CD4-positive, alpha-beta T cell (primary cell): Measurements from ENCODE around the gene STX8. TPM values are rescaled to one million over a fixed set of nuclear protein-coding genes. Genes with fewer than 3 reads are reported as not detected.

Source experiments
- ATAC-seq: fragments of 200-7000 bp; cut with Tn5 transposase; one replicate; pipeline ENCODE4 v1.10.0; 2022; ENCODE audit warnings: mild to moderate bottlenecking; ENCODE audit not compliant: poor library complexity
- CTCF ChIA-PET: fragments of 350-600 bp; sonication (Branson Sonifier 250); formaldehyde crosslinking; loops from one replicate; lab custom pipeline; 2021; ENCODE audit warnings: antibody characterized with exemption, inconsistent platforms; lab: Charles Lee
- POLR2A ChIA-PET: fragments of 350-600 bp; sonication (Branson Sonifier 250); formaldehyde crosslinking; loops from one replicate; lab custom pipeline; 2021; ENCODE audit warnings: antibody characterized with exemption, inconsistent platforms; lab: Charles Lee
- DNase-seq, 14 experiments: peaks; one replicate each; pipeline ENCODE4 v3.0.0-alpha.2; 2013 to 2020; ENCODE audit warnings: mixed read lengths in 2 of 14
- H3K27ac ChIP-seq, 2 donors: one replicate each; pipeline versions ENCODE4 v1.5.1 to v1.7.0; 2013; ENCODE audit warnings: low read length in 2 of 2, low read depth in 1 of 2, mild to moderate bottlenecking in 1 of 2
- H3K27me3 ChIP-seq, 2 experiments: 1 replicate in 1 of 2; 2 replicates in 1 of 2; pipeline versions ENCODE4 v1.6.1 to v1.7.0; 2013; ENCODE audit warnings: low read length in 2 of 2, control low read depth in 1 of 2, mild to moderate bottlenecking in 1 of 2, moderate library complexity in 1 of 2; ENCODE audit not compliant: insufficient read depth in 2 of 2, control insufficient read depth in 1 of 2
- H3K36me3 ChIP-seq: one replicate; pipeline ENCODE4 v1.6.1; 2013; ENCODE audit warnings: low read length, control low read depth; ENCODE audit not compliant: insufficient read depth
- H3K4me1 ChIP-seq: one replicate; pipeline ENCODE4 v1.6.1; 2013; ENCODE audit warnings: low read length, control low read depth; ENCODE audit not compliant: insufficient read depth
- H3K4me3 ChIP-seq: one replicate; pipeline ENCODE4 v1.5.1; 2013; ENCODE audit warnings: mild to moderate bottlenecking, low read length, moderate library complexity
- H3K9me3 ChIP-seq, 2 experiments: 1 replicate in 1 of 2; 2 replicates in 1 of 2; pipeline versions ENCODE4 v1.6.1 to v1.7.0; 2013; ENCODE audit warnings: low read length in 2 of 2, mild to moderate bottlenecking in 2 of 2, control low read depth in 1 of 2, moderate library complexity in 1 of 2; ENCODE audit not compliant: control insufficient read depth in 1 of 2, insufficient read depth in 1 of 2
- H3K27ac Mint-ChIP-seq: one replicate; pipeline ENCODE4 v1.8.0; 2020; ENCODE audit warnings: mixed read lengths
- H3K27me3 Mint-ChIP-seq: one replicate; pipeline ENCODE4 v1.8.0; 2021; ENCODE audit warnings: mixed read lengths
- H3K36me3 Mint-ChIP-seq: one replicate; pipeline ENCODE4 v1.8.0; 2021; ENCODE audit warnings: low read depth, mixed read lengths
- H3K4me1 Mint-ChIP-seq: one replicate; pipeline ENCODE4 v1.8.0; 2021; ENCODE audit warnings: low read depth, mixed read lengths
- H3K4me3 Mint-ChIP-seq: one replicate; pipeline ENCODE4 v1.8.0; 2020; ENCODE audit warnings: mild to moderate bottlenecking, mixed read lengths
- H3K9me3 Mint-ChIP-seq: one replicate; pipeline ENCODE4 v1.8.0; 2020; ENCODE audit warnings: mixed read lengths
- intact Hi-C, 2 experiments: fragments of 100-400 bp; cut with DNase I in 1 of 2; cut with micrococcal nuclease in 1 of 2; formaldehyde crosslinking; loops; one replicate each; pipeline versions ENCODE4 v1.15.1 to v1.9.0; 2023 to 2025; cut with DNase I, micrococcal nuclease
- total RNA-seq, 174 experiments: library from RNA in 2 of 174; stranded (reverse) in 2 of 174; gene quantifications; one replicate each; pipeline ENCODE4 v1.2.3 and lab custom pipeline; 2021 to 2026
- TF ChIP-seq, protein P1 (sequence below): fragments of 200-600 bp; IDR thresholded peaks from one replicate; pipeline ENCODE4 v1.8.0; 2022; ENCODE audit warnings: antibody characterized with exemption, mild to moderate bottlenecking

Gene STX8
- total RNA-seq, 2 experiments from 2014 or later, result 52.2 to 63.2 TPM

DNA sequence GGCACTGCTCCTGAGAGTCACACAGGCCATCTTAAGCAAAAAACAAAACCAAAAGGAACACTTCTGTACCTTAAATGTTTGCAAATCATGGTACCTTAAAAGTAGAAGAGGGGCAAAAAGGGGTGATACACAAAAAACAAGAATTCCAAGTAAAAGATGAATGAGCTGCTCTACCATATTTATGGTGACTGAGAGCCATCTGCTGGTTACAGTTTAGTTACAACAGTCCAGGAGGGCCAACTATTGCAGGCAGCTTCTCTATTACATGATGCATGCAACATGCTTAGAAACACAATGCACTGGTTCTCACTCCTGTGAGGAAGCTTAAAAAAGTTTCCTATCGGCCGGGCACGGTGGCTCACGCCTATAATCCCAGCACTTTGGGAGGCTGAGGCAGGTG, 53.5 kb downstream of the STX8 start:
- intact Hi-C loops, result loop anchor here (5.0 to 10.0 kb wide), 2 partner anchors 120 to 407 kb away; no protein-coding TSS in a partner anchor
- no peaks in the 10 kb centered on the region for H3K36me3 Mint-ChIP-seq
- DNase-seq (peak in 3 of 14 experiments; percentile 33 to 40 (median 36)), ATAC-seq (no peak)
- no peak overlapping the region for H3K4me3 Mint-ChIP-seq
- H3K4me1 Mint-ChIP-seq, result peaks cover 26% of the 10 kb centered on the region
- H3K27ac Mint-ChIP-seq, result no peak overlapping the region
- no peaks in the 10 kb centered on the region for H3K27me3 ChIP-seq
- CTCF ChIA-PET, result interaction anchor here (0.7 to 1.0 kb wide), 2 partner anchors 8 to 519 kb away, joined by 3 read pairs; no protein-coding TSS in a partner anchor
- H3K9me3 ChIP-seq, result no peaks in the 10 kb centered on the region
- peaks cover 10% of the 10 kb centered on the region for H3K4me1 ChIP-seq
- H3K9me3 Mint-ChIP-seq, result no peaks in the 10 kb centered on the region
- POLR2A ChIA-PET, result no interaction called here
- TF ChIP-seq, protein P1, sequence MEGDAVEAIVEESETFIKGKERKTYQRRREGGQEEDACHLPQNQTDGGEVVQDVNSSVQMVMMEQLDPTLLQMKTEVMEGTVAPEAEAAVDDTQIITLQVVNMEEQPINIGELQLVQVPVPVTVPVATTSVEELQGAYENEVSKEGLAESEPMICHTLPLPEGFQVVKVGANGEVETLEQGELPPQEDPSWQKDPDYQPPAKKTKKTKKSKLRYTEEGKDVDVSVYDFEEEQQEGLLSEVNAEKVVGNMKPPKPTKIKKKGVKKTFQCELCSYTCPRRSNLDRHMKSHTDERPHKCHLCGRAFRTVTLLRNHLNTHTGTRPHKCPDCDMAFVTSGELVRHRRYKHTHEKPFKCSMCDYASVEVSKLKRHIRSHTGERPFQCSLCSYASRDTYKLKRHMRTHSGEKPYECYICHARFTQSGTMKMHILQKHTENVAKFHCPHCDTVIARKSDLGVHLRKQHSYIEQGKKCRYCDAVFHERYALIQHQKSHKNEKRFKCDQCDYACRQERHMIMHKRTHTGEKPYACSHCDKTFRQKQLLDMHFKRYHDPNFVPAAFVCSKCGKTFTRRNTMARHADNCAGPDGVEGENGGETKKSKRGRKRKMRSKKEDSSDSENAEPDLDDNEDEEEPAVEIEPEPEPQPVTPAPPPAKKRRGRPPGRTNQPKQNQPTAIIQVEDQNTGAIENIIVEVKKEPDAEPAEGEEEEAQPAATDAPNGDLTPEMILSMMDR, result peak; percentile 27
- H3K27me3 Mint-ChIP-seq, result no peaks in the 10 kb centered on the region
- H3K36me3 ChIP-seq, result no peaks in the 10 kb centered on the region
- no peak overlapping the region for H3K27ac ChIP-seq
- no peak overlapping the region for H3K4me3 ChIP-seq

DNA sequence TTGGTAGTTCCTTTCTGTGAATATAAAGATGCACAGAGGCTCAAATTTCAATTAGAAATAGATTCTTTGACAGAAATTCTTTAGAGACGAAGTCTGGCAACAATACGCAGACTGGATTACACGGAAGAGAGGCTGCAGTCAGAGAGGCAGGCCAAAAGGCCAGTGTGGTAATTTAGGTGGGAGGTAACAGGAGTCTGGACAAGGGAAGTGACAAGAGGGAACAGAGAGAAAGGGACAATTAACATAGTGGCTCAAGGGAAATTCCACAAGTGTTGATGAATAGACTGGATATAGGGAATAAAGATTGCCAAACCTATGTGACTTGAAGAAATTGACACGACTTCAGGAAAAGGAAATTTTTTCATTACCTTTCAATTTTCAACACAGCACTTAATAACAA, 54.6 kb downstream of the STX8 start:
- TF ChIP-seq, protein P1, result no peak
- DNase-seq, result no peak
- no peak overlapping the region for H3K27ac ChIP-seq
- intact Hi-C loops, result loop anchor here (2.0 to 10.0 kb wide), 3 partner anchors 118 to 406 kb away; no protein-coding TSS in a partner anchor
- ChIA-PET CTCF (no interaction called here), POLR2A (no interaction called here)
- H3K4me3 ChIP-seq, result no peak overlapping the region
- Mint-ChIP-seq H3K4me1 (peaks cover 28% of the 10 kb centered on the region), H3K4me3 (no peak overlapping the region), H3K36me3 (no peaks in the 10 kb centered on the region), H3K27me3 (no peaks in the 10 kb centered on the region), H3K27ac (no peak overlapping the region), H3K9me3 (no peaks in the 10 kb centered on the region)
- no peak for ATAC-seq
- peaks cover 10% of the 10 kb centered on the region for H3K4me1 ChIP-seq
- no peaks in the 10 kb centered on the region for H3K27me3 ChIP-seq
- H3K9me3 ChIP-seq, result no peaks in the 10 kb centered on the region
- no peaks in the 10 kb centered on the region for H3K36me3 ChIP-seq

DNA sequence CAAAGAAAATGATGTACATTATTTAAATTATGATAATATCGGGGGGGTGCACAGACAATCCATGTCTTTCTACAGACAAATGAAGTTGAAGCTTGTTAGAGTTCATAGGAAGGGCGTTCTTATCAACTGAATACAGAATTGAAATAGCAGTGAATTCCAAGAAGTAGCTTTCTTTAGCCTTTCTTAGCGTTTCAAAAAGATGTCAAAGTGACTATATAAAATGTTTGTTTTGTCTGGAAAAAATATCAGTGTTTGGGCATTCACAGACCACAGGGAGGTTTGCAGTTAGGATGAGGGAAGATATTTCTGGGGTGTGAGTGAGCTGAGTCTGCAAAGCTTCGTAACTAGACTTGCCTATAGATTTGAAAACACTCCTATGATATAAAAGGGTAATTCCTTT, 55.0 kb downstream of the STX8 start:
- DNase-seq (no peak), ATAC-seq (no peak)
- H3K27ac Mint-ChIP-seq, result no peak overlapping the region
- Histone ChIP-seq H3K27me3 (no peaks in the 10 kb centered on the region), H3K4me3 (no peak overlapping the region), H3K9me3 (no peaks in the 10 kb centered on the region), H3K27ac (no peak overlapping the region), H3K4me1 (peaks cover 10% of the 10 kb centered on the region), H3K36me3 (no peaks in the 10 kb centered on the region)
- no peaks in the 10 kb centered on the region for H3K9me3 Mint-ChIP-seq
- H3K36me3 Mint-ChIP-seq, result no peaks in the 10 kb centered on the region
- CTCF ChIA-PET, result no interaction called here
- no peaks in the 10 kb centered on the region for H3K27me3 Mint-ChIP-seq
- peaks cover 28% of the 10 kb centered on the region for H3K4me1 Mint-ChIP-seq
- no peak overlapping the region for H3K4me3 Mint-ChIP-seq
- TF ChIP-seq, protein P1, result no peak
- POLR2A ChIA-PET, result no interaction called here
- intact Hi-C loops, result loop anchor here (2.0 to 10.0 kb wide), 3 partner anchors 118 to 406 kb away; no protein-coding TSS in a partner anchor
